H9 (cell line): ENCODE results near the gene FBXL14. TPM values are rescaled to one million over a fixed set of nuclear protein-coding genes. Genes with fewer than 3 reads are reported as not detected.

ENCODE experiments used
- DNase-seq: peaks from one replicate; pipeline ENCODE4 v3.0.0-alpha.2; 2017
- H2AFZ ChIP-seq: one replicate; pipeline ENCODE4 v1.6.1; 2013; ENCODE audit warnings: mild to moderate bottlenecking, low read length, control low read depth, moderate library complexity
- H2AK5ac ChIP-seq: 2 replicates; pipeline ENCODE4 v1.6.1; 2013; ENCODE audit warnings: low read length, control low read depth, mixed read lengths; ENCODE audit not compliant: insufficient read length
- H2BK120ac ChIP-seq: one replicate; pipeline ENCODE4 v1.6.1; 2013; ENCODE audit warnings: low read depth, mild to moderate bottlenecking, low read length, control low read depth, inconsistent platforms; ENCODE audit not compliant: poor library complexity, severe bottlenecking
- H2BK12ac ChIP-seq: 2 replicates; pipeline ENCODE4 v1.6.1; 2013; ENCODE audit warnings: low read length, control low read depth, mixed read lengths, low read depth; ENCODE audit not compliant: insufficient read length
- H2BK15ac ChIP-seq: 2 replicates; pipeline ENCODE4 v1.6.1; 2013; ENCODE audit warnings: low read depth, low read length, control low read depth
- H2BK20ac ChIP-seq: one replicate; pipeline ENCODE4 v1.6.1; 2013; ENCODE audit warnings: low read depth, mild to moderate bottlenecking, low read length, control low read depth, inconsistent platforms; ENCODE audit not compliant: poor library complexity, severe bottlenecking
- H2BK5ac ChIP-seq: 2 replicates; pipeline ENCODE4 v1.6.1; 2013; ENCODE audit warnings: low read length, control low read depth, mixed read lengths; ENCODE audit not compliant: insufficient read length
- H3K14ac ChIP-seq: 2 replicates; pipeline ENCODE4 v1.6.1; 2013; ENCODE audit warnings: low read length, control low read depth; ENCODE audit not compliant: insufficient read depth
- H3K18ac ChIP-seq: 2 replicates; pipeline ENCODE4 v1.6.1; 2013; ENCODE audit warnings: low read depth, mild to moderate bottlenecking, mixed read lengths, low read length, control low read depth; ENCODE audit not compliant: insufficient read length
- H3K23ac ChIP-seq: 2 replicates; pipeline ENCODE4 v1.6.1; 2013; ENCODE audit warnings: low read length, control low read depth, mixed read lengths, low read depth; ENCODE audit not compliant: insufficient read length
- H3K23me2 ChIP-seq: 2 replicates; pipeline ENCODE4 v1.6.1; 2013; ENCODE audit warnings: low read depth, mild to moderate bottlenecking, mixed read lengths, low read length, control low read depth; ENCODE audit not compliant: insufficient read length, poor library complexity, severe bottlenecking
- H3K27ac ChIP-seq: 2 replicates; pipeline ENCODE4 v1.5.1; 2013; ENCODE audit warnings: low read length, control low read depth, mixed read lengths, low read depth; ENCODE audit not compliant: insufficient read length
- H3K27me3 ChIP-seq: 2 replicates; pipeline ENCODE4 v1.6.1; 2013; ENCODE audit warnings: low read length, control low read depth, inconsistent platforms; ENCODE audit not compliant: insufficient read depth
- H3K4ac ChIP-seq: 2 replicates; pipeline ENCODE4 v1.6.1; 2013; ENCODE audit warnings: low read depth, mild to moderate bottlenecking, control low read depth, inconsistent platforms, low read length, moderate library complexity
- H3K4me1 ChIP-seq: 2 replicates; pipeline ENCODE4 v1.6.1; 2013; ENCODE audit warnings: low read length, control low read depth, inconsistent platforms; ENCODE audit not compliant: insufficient read depth
- H3K4me2 ChIP-seq: 2 replicates; pipeline ENCODE4 v1.6.1; 2013; ENCODE audit warnings: low read length, control low read depth, mixed read lengths; ENCODE audit not compliant: insufficient read length, insufficient read depth
- H3K56ac ChIP-seq: 2 replicates; pipeline ENCODE4 v1.6.1; 2013; ENCODE audit warnings: low read depth, mild to moderate bottlenecking, mixed read lengths, low read length, control low read depth; ENCODE audit not compliant: insufficient read length
- H3K79me1 ChIP-seq: 2 replicates; pipeline ENCODE4 v1.6.1; 2013; ENCODE audit warnings: low read depth, mild to moderate bottlenecking, moderate library complexity, low read length, control low read depth, inconsistent platforms; ENCODE audit not compliant: insufficient read depth, poor library complexity, severe bottlenecking
- H3K79me2 ChIP-seq: 2 replicates; pipeline ENCODE4 v1.6.1; 2013; ENCODE audit warnings: low read length, control low read depth, inconsistent platforms; ENCODE audit not compliant: insufficient read depth
- H3K9ac ChIP-seq: 2 replicates; pipeline ENCODE4 v1.6.1; 2013; ENCODE audit warnings: low read length, control low read depth, mixed read lengths; ENCODE audit not compliant: insufficient read length; ENCODE audit errors: extremely low read depth
- H3K9me3 ChIP-seq: one replicate; pipeline ENCODE4 v1.6.1; 2013; ENCODE audit warnings: low read depth, low read length, inconsistent platforms; ENCODE audit not compliant: control insufficient read depth
- H3T11ph ChIP-seq: one replicate; pipeline ENCODE4 v1.6.1; 2013; ENCODE audit warnings: mild to moderate bottlenecking, low read length, control low read depth, inconsistent platforms
- H4K20me1 ChIP-seq: one replicate; pipeline ENCODE4 v1.6.1; 2013; ENCODE audit not compliant: control insufficient read depth, insufficient read length, insufficient read depth
- H4K5ac ChIP-seq: 2 replicates; pipeline ENCODE4 v1.6.1; 2013; ENCODE audit warnings: low read depth, mild to moderate bottlenecking, mixed read lengths, low read length, control low read depth; ENCODE audit not compliant: insufficient read length
- H4K8ac ChIP-seq: replicated peaks from 2 replicates; pipeline ENCODE4 v1.6.1; 2013; ENCODE audit warnings: low read length, control low read depth, mixed read lengths, low read depth; ENCODE audit not compliant: insufficient read length
- H4K91ac ChIP-seq: 2 replicates; pipeline ENCODE4 v1.6.1; 2013; ENCODE audit warnings: low read depth, mild to moderate bottlenecking, moderate library complexity, mixed read lengths, low read length, control low read depth; ENCODE audit not compliant: insufficient read length
- H3K27ac Mint-ChIP-seq, 3 experiments: 2 replicates in 2 of 3; 3 replicates in 1 of 3; pipeline ENCODE4 v1.8.0; 2020 to 2021; ENCODE audit warnings: mixed read lengths in 3 of 3, mild to moderate bottlenecking in 1 of 3, moderate library complexity in 1 of 3
- H3K27me3 Mint-ChIP-seq: 2 replicates; pipeline ENCODE4 v1.8.0; 2021; ENCODE audit warnings: low read depth, mild to moderate bottlenecking, moderate library complexity, mixed read lengths
- H3K36me3 Mint-ChIP-seq, 3 experiments: 2 replicates in 2 of 3; 3 replicates in 1 of 3; pipeline ENCODE4 v1.8.0; 2020 to 2021; ENCODE audit warnings: low read depth in 3 of 3, mixed read lengths in 3 of 3; ENCODE audit not compliant: insufficient read depth in 1 of 3
- H3K4me1 Mint-ChIP-seq, 2 experiments: 2 replicates each; pipeline ENCODE4 v1.8.0; 2020; ENCODE audit warnings: mixed read lengths in 2 of 2
- H3K4me3 Mint-ChIP-seq, 2 experiments: 2 replicates in 1 of 2; 3 replicates in 1 of 2; pipeline ENCODE4 v1.8.0; 2020 to 2021; ENCODE audit warnings: mild to moderate bottlenecking in 2 of 2, mixed read lengths in 2 of 2, moderate library complexity in 1 of 2
- H3K9me3 Mint-ChIP-seq, 2 experiments: 2 replicates in 1 of 2; 3 replicates in 1 of 2; pipeline ENCODE4 v1.8.0; 2020; ENCODE audit warnings: mild to moderate bottlenecking in 2 of 2, mixed read lengths in 2 of 2, moderate library complexity in 1 of 2
- WGBS: extraction: QIAGEN DNeasy Blood & Tissue Kit; methylation state at CpG from one replicate; pipeline ENCODE4 v1.1.7; 2013; ENCODE audit warnings: missing lambda C conversion rate, low lambda C conversion rate, mixed read lengths; ENCODE audit not compliant: insufficient read length; ENCODE audit errors: extremely low coverage; 5-methylcytosine and 5-hydroxymethylcytosine counted together
- total RNA-seq: library from RNA; stranded (reverse); gene quantifications from 2 replicates; pipeline ENCODE4 v1.2.1, GENCODE V29; 2021
- TF ChIP-seq, protein P1 (sequence below): fragments of 200-600 bp; sonication (generic); conservative IDR thresholded peaks from 3 replicates; pipeline ENCODE4 v1.8.0; 2021; ENCODE audit warnings: antibody characterized with exemption, mild to moderate bottlenecking

Gene FBXL14
- total RNA-seq, 1 experiment from 2014 or later: 15.6 TPM

DNA sequence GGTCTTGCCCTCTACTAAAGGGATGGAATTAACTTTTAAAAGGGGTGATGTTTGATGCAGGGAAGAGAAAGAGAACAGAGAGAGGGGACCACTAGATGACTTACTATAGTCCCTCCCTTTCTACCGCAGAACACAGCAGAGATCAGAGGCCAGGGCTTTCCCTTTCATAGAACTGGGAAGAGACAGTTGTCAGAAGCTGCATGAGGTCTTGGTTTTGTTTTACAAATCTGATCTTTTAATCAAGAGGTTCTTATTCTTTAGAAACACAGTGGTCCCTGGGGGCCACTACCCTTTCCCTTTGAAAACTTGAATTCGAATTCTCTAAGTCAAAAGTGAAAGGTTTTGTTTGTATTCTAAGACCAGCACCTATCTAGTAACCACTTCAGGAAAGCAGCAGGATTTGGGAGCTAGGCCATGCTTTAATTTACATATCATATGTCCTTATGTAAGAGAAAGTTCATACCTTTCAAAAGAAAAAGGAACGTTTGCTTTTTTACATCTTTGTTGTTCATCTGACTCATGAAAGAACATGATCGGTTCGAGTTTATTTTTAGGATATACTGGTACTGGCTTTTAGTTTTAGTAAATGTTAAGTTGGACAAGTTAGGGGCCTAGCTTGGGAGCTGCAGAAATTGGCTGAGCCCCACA lies 6.3 kb downstream of the FBXL14 start:
- Histone ChIP-seq H2AFZ (no peak overlapping the region), H3K4me2 (no peak overlapping the region), H2BK120ac (no peak overlapping the region), H3K9me3 (no peaks in the 10 kb centered on the region), H3K18ac (no peak overlapping the region), H3K27me3 (peaks cover 20% of the 10 kb centered on the region; the same call in 1 of the 2 replicates), H2BK12ac (no peak overlapping the region), H2BK5ac (no peak overlapping the region), H3K79me2 (no peaks in the 10 kb centered on the region; the same call in 1 of the 2 replicates), H2BK20ac (no peak overlapping the region), H3T11ph (no peak overlapping the region), H3K9ac (no peak overlapping the region), H2BK15ac (no peak overlapping the region), H3K23me2 (peaks cover 14% of the 10 kb centered on the region), H2AK5ac (no peak overlapping the region), H3K14ac (no peak overlapping the region), H3K56ac (no peak overlapping the region), H4K8ac (no peak overlapping the region), H3K23ac (no peak overlapping the region), H4K5ac (no peak overlapping the region), H4K91ac (no peak overlapping the region), H3K79me1 (no peaks in the 10 kb centered on the region), H3K4ac (no peak overlapping the region), H3K4me1 (peaks cover 11% of the 10 kb centered on the region; the same call in 1 of the 2 replicates), H3K27ac (no peak overlapping the region), H4K20me1 (peaks cover 5% of the 10 kb centered on the region)
- H3K9me3 Mint-ChIP-seq: peaks cover 0 to 1% of the 10 kb centered on the region in 2 experiments; a peak in 1 of 5 replicates
- H3K36me3 Mint-ChIP-seq: peaks cover 0 to 2% (median 0%) of the 10 kb centered on the region in 3 experiments; a peak in 1 of 7 replicates
- H3K4me3 Mint-ChIP-seq: peak overlapping the region in 1 of 2 experiments; percentile 49; a peak in 2 of 5 replicates
- no peak overlapping the region for H3K27ac Mint-ChIP-seq
- H3K4me1 Mint-ChIP-seq: peaks cover 56 to 66% of the 10 kb centered on the region in 2 experiments
- no peak for DNase-seq
- H3K27me3 Mint-ChIP-seq: peaks cover 94% of the 10 kb centered on the region
- WGBS: no CpG with 5 or more reads among the region's 5 CpGs
- TF ChIP-seq, protein P1, sequence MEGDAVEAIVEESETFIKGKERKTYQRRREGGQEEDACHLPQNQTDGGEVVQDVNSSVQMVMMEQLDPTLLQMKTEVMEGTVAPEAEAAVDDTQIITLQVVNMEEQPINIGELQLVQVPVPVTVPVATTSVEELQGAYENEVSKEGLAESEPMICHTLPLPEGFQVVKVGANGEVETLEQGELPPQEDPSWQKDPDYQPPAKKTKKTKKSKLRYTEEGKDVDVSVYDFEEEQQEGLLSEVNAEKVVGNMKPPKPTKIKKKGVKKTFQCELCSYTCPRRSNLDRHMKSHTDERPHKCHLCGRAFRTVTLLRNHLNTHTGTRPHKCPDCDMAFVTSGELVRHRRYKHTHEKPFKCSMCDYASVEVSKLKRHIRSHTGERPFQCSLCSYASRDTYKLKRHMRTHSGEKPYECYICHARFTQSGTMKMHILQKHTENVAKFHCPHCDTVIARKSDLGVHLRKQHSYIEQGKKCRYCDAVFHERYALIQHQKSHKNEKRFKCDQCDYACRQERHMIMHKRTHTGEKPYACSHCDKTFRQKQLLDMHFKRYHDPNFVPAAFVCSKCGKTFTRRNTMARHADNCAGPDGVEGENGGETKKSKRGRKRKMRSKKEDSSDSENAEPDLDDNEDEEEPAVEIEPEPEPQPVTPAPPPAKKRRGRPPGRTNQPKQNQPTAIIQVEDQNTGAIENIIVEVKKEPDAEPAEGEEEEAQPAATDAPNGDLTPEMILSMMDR: no peak
